Loucy (cell line): Measurements from ENCODE around the gene ZSCAN5A.

Source experiments
- CTCF ChIP-seq: fragments of 200-600 bp; sonication (generic); conservative IDR thresholded peaks from 2 replicates; pipeline ENCODE4 v1.5.1; 2014; ENCODE audit warnings: mild to moderate bottlenecking, antibody characterized with exemption, low read length
- EZH2phosphoT487 ChIP-seq: fragments of 200-600 bp; IDR thresholded peaks from 2 replicates; pipeline ENCODE4 v1.6.1; 2018; ENCODE audit warnings: antibody characterized with exemption, mild to moderate bottlenecking, moderate library complexity, borderline replicate concordance

DNA sequence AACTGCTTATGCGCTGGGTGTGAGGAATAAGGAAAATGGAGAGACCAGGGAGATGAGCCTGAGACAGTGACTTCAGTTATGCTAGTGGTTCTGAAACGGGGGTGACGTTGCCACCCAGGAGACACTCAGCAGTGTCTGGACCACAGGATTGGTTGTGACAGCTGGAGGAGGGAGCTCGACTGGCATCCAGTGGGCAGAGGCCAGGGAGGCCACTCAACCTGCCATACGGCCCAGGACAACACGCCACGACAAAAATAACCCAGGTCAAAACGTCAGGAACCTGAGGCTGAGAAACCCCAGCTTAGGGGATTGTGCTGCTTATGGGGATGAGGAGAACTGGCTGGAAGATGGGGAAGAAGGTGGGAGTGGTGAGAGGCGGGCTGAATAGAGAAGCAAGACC lies 10.4 kb downstream of the ZSCAN5A start:
- no peak for TF ChIP-seq CTCF
- TF ChIP-seq EZH2phosphoT487, result no peak
